Measurements from ENCODE around the gene TOR4A.

The TOR4A gene

DNA sequence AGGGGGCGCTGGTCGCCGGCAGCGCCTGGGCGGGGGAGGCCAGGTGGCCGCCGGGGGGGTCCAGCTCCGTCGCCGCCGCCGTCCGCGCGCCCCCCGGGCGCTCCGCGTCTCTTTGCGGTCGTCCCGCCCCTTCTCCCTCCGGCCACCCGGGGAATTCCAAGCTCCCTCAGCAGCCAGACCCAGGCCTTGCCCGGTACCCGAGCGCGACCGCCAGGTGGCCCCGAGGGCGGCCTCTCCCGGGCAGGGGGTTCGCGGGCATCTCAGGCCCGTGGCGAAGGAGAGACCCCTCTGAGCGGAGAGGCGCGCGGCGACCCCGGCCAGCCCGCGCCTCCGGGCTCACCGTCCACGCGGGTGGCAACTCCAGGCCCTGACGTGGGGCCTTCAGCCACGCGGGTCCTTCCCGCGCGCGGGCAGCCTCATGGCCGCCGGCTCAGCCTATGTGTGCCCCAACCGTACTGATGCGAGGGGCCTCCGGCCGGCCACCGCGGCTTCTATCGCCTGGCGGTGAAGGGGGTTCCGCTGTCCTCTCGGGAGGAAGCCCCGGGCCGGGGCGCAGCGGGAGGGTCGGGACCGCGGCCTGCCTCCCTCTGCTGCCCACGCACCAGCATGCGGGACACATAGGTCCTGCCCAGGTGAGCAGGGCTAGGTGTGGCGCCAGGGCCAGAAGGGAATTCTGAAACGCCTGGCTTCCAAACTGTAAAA lies 25.1 kb downstream of the TOR4A start:
- no peaks in the 10 kb centered on the region for H3K9me3 ChIP-seq
- H3K4me1 ChIP-seq = peaks cover 18% of the 10 kb centered on the region
- peak overlapping the region; percentile 36 for H3K4me3 ChIP-seq
- H3K27me3 ChIP-seq (ENCODE audit: low read depth) = no peaks in the 10 kb centered on the region
- peaks cover 8% of the 10 kb centered on the region for H3K36me3 ChIP-seq (replicated peaks)
- in situ Hi-C loops (cut with MboI; ENCODE audit: low sequenced_read_pairs) = no loop called here
- peak in 1 of 2 experiments; percentile 86 for DNase-seq (ENCODE audit: low spot score in 2 of 2)

GRCh38 chr9:137303151-137303892 lies 25.8 kb downstream of the TOR4A start:
- DNase-seq (ENCODE audit: low spot score in 2 of 2) = peak; percentile 24 to 42
- H3K4me1 ChIP-seq = peaks cover 18% of the 10 kb centered on the region
- H3K9me3 ChIP-seq = no peaks in the 10 kb centered on the region
- H3K27me3 ChIP-seq (ENCODE audit: low read depth) = no peaks in the 10 kb centered on the region
- in situ Hi-C loops (cut with MboI; ENCODE audit: low sequenced_read_pairs) = no loop called here
- H3K36me3 ChIP-seq (replicated peaks) = peaks cover 8% of the 10 kb centered on the region
- peak overlapping the region; percentile 36 for H3K4me3 ChIP-seq

DNA sequence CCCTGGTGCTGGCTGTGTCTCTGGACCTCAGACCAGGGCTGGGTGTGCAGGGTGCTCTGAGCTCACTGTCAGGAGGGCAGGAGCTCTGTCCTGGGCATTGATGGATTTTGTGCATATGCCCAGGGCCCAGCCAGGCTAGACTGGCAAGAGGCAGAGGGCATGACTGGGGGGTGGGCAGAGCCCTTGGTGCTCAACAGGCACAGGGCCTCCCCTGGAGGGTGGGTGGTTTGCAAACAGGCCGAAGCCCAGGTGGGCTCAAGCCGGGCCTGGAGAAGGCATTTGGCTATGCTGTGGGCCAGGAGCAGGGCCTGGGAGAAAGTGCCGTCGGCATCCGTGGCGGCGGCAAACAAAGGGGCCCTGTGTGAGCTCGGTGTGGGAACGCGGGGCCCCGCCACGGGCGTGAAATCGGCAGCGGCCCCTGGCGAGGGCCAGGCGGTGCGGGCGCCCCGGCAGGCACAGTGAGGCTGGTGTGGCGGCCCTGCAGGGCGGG lies 26.4 kb downstream of the TOR4A start:
- in situ Hi-C loops (cut with MboI; ENCODE audit: low sequenced_read_pairs) = no loop called here
- H3K9me3 ChIP-seq = no peaks in the 10 kb centered on the region
- no peak for DNase-seq (ENCODE audit: low spot score in 2 of 2)
- no peaks in the 10 kb centered on the region for H3K27me3 ChIP-seq (ENCODE audit: low read depth)
- peaks cover 6% of the 10 kb centered on the region for H3K36me3 ChIP-seq (replicated peaks)
- H3K4me3 ChIP-seq = no peak overlapping the region
- H3K4me1 ChIP-seq = peaks cover 14% of the 10 kb centered on the region

- peak in 1 of 2 experiments; percentile 35 for DNase-seq (ENCODE audit: low spot score in 2 of 2)
- Histone ChIP-seq H3K4me3 (no peak overlapping the region), H3K36me3 (replicated peaks) (peaks cover 3% of the 10 kb centered on the region; the same call in 1 of the 2 replicates), H3K27me3 (ENCODE audit: low read depth) (no peaks in the 10 kb centered on the region), H3K9me3 (no peaks in the 10 kb centered on the region), H3K4me1 (peaks cover 9% of the 10 kb centered on the region)
- in situ Hi-C loops (cut with MboI; ENCODE audit: low sequenced_read_pairs) = no loop called here
Observed at GRCh38 chr9:137304383-137305059, 27.0 kb downstream of the TOR4A start.

DNA sequence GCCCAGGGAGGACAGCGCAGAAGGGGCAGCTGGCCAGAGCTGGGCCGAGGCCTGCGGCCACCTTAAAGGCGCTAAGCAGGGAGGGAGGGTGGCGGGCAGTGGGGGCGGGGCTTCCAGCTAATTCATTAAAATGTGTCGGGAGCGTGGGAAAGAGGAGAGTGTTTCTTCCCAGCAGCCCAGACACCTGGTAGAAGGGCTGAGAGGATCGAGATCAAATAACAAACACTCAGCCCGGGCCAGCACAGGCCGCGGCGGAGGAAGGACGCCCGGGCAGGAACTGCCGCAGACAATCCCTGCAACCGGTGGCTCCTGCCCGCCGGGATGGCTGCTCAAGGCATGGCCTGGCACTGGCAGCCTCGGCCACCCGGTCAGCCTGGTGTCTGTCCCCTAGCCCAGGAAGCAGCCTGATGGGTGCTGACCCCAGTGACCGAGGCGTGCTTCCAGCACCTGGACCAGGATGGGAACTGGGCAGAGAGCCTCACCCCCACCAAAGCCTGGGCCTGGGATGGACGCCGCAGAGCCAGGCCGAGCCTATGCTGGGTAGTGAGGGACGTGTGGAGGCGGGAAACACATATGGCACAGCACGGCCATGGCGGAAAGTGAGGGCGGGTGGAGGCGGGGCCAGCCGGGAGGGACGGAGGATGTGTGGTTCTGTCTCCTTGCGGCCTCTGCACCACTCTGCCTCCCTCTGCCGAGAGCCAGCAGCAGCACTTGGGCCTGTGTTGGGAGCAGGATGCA lies 27.7 kb downstream of the TOR4A start:
- DNase-seq (ENCODE audit: low spot score in 2 of 2) = peak in 1 of 2 experiments; percentile 48
- Histone ChIP-seq H3K36me3 (replicated peaks) (peaks cover 3% of the 10 kb centered on the region; the same call in 1 of the 2 replicates), H3K4me3 (no peak overlapping the region), H3K4me1 (peaks cover 7% of the 10 kb centered on the region), H3K9me3 (no peaks in the 10 kb centered on the region), H3K27me3 (ENCODE audit: low read depth) (no peaks in the 10 kb centered on the region)
- in situ Hi-C loops (cut with MboI; ENCODE audit: low sequenced_read_pairs) = no loop called here

GRCh38 chr9:137305798-137306065 lies 28.2 kb downstream of the TOR4A start:
- Histone ChIP-seq H3K4me1 (peaks cover 7% of the 10 kb centered on the region), H3K27me3 (ENCODE audit: low read depth) (no peaks in the 10 kb centered on the region), H3K4me3 (no peak overlapping the region), H3K9me3 (no peaks in the 10 kb centered on the region), H3K36me3 (replicated peaks) (peaks cover 3% of the 10 kb centered on the region; the same call in 1 of the 2 replicates)
- DNase-seq (ENCODE audit: low spot score in 2 of 2) = no peak
- in situ Hi-C loops (cut with MboI; ENCODE audit: low sequenced_read_pairs) = no loop called here

DNA sequence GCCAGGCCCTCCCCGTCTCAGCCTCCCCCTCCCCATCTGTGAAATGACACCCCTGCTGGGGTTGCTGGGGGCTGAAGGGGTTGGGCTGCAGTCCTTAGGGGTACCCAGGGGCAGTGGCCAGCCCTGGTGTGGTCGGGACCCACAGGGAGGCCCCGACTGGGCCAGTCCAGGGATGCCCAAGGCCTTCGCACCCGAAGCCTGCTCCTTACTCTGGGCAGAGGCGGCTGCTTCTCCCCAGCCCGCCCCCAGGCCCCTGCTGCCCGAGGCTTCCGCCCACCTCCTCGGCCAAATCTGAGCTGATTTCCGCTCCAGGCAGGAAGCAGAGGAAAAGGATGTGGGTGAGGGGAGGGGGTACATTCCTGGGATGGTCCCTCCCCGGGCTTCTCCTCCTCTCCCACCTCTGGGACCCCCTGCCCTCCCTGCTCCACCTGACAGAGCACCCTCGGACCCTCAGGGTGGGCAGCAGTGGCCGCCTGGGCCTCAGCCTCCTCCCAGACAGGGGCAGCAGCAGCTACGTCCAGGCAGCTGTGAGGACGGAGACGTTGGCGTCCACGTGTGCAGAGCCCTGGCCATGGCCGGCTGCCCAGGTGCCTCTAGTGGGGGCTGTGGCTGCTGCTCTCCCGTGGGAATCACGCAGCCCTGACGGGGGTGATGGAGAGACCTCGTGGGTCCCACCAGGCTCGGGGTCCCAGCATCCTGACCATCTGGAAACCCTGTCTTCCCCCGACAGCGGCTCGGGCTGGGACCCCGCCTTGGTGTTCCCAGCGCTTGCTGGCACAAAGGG lies 28.7 kb downstream of the TOR4A start:
- H3K36me3 ChIP-seq (replicated peaks) = no peaks in the 10 kb centered on the region
- H3K4me1 ChIP-seq = peaks cover 7% of the 10 kb centered on the region
- H3K4me3 ChIP-seq = no peak overlapping the region
- peak in 1 of 2 experiments; percentile 6 for DNase-seq (ENCODE audit: low spot score in 2 of 2)
- no peaks in the 10 kb centered on the region for H3K9me3 ChIP-seq
- H3K27me3 ChIP-seq (ENCODE audit: low read depth) = no peaks in the 10 kb centered on the region
- in situ Hi-C loops (cut with MboI; ENCODE audit: low sequenced_read_pairs) = no loop called here

DNA sequence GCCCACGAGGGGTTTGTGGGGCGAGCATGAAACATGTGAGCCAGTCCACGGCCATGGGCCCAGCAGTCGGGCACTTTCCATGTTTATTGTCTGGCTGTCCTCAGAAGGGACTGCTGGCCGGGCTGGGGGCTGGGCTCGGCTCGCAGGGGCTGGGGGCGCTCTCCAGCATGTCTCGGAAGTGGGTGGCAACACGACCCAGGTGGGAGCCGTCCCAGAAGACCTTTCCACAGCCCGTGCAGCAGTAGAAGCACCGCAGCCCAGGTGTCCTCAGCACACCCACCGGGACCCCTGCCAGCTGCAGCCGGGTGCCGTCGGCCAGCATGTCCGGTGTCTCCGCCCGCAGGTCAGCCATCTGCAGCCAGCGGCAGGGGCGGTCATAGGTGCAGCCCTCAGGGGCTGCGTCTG lies 29.3 kb downstream of the TOR4A start:
- no peak overlapping the region for H3K4me3 ChIP-seq
- H3K4me1 ChIP-seq = peaks cover 7% of the 10 kb centered on the region
- H3K27me3 ChIP-seq (ENCODE audit: low read depth) = no peaks in the 10 kb centered on the region
- no peaks in the 10 kb centered on the region for H3K9me3 ChIP-seq
- H3K36me3 ChIP-seq (replicated peaks) = no peaks in the 10 kb centered on the region
- in situ Hi-C loops (cut with MboI; ENCODE audit: low sequenced_read_pairs) = no loop called here
- DNase-seq (ENCODE audit: low spot score in 2 of 2) = no peak

DNA sequence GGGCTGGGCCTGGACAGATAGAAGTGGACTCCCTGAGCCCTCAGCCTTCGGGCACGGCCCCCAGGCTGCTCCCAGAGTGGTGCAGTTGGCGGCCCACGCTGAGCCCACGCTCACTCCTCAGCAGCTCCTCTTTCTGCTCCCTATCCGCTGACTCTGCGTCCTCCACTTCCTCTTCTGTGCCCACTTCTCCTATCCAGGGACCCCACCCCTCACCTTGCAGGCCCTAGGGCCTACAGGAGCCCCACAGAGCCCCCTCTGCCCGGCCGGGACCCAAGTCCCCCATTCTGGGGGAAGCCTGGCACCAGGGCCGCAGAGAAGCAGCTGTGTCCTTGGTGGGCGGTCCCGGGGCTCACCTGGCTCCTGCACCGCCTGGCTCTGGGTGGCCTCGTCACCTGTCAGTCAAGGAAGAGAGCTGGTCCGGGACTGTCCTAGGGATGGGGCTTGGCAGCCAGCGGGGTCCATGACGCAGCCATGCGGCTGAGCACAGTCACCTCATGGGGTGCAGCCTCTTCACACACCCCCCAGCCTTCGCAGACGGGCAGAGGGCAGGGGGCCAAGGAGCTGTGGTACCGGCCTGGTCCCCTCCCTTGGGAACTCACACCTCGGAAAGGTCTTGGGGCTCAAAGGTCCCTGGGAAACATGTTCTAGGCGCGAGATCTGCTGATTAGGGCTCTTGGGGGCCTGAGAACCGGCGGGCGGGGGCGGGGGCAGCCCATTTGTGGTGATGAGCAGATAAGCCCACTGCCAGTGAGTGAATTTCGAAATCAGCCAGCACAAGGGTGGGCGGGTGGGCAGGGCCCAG lies 29.9 kb downstream of the TOR4A start:
- peaks cover 7% of the 10 kb centered on the region for H3K4me1 ChIP-seq
- H3K4me3 ChIP-seq = no peak overlapping the region
- in situ Hi-C loops (cut with MboI; ENCODE audit: low sequenced_read_pairs) = no loop called here
- H3K9me3 ChIP-seq = no peaks in the 10 kb centered on the region
- no peak for DNase-seq (ENCODE audit: low spot score in 2 of 2)
- no peaks in the 10 kb centered on the region for H3K36me3 ChIP-seq (replicated peaks)
- H3K27me3 ChIP-seq (ENCODE audit: low read depth) = no peaks in the 10 kb centered on the region

- DNase-seq (ENCODE audit: low spot score in 2 of 2) = no peak
- Histone ChIP-seq H3K4me3 (no peak overlapping the region), H3K27me3 (ENCODE audit: low read depth) (no peaks in the 10 kb centered on the region), H3K36me3 (replicated peaks) (no peaks in the 10 kb centered on the region), H3K4me1 (peaks cover 2% of the 10 kb centered on the region; the same call in 1 of the 2 replicates), H3K9me3 (no peaks in the 10 kb centered on the region)
- in situ Hi-C loops (cut with MboI; ENCODE audit: low sequenced_read_pairs) = no loop called here
Observed at GRCh38 chr9:137308057-137308619, 30.6 kb downstream of the TOR4A start.

DNA sequence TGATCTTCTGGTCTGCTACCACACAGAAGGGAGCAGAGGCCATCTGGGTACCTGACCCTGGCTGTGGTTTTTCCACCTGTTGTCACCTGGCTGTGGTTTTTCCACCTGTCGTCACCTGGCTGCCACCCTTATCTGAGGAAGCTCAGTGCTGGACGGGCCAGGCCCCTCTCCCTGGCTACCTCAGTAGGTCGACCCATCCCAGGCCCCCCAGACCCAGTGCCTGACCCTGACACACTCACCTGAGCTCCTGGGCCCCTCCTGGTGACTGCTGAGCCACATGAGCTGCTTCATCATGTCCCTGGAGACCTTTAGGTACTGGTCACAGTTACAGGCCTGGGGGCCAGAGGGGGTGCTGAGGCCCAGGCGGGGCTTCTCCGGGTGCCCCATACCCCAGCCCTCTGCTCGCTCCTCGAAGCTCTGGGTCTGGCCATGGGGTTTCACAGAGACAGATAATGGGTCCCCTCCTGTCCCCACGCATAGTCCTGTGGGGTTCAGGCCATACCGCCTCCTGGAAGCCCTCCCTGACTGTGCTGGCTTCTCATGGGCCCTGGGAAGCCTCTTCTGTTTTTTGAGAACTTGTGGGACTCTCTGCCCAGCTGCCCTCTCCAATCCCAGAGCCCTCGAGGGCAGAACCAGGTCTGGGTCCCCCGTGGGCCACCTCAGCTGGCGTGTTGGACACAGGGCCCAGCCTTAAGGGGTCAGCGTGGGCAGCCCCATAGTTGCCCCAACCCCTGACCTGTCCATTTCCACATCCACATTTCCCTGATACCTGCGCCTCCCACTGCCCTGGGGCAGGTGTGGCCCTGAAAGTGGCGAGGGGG lies 32.1 kb downstream of the TOR4A start:
- DNase-seq (ENCODE audit: low spot score in 2 of 2) = no peak
- Histone ChIP-seq H3K4me1 (no peaks in the 10 kb centered on the region), H3K36me3 (replicated peaks) (no peaks in the 10 kb centered on the region), H3K4me3 (no peak overlapping the region), H3K9me3 (no peaks in the 10 kb centered on the region), H3K27me3 (ENCODE audit: low read depth) (no peaks in the 10 kb centered on the region)
- in situ Hi-C loops (cut with MboI; ENCODE audit: low sequenced_read_pairs) = no loop called here

Measured in HAP-1 (cell line).